OCI-LY3 (cell line): Measurements from ENCODE around the gene SDC1.

Experiments used
- H2AFZ ChIP-seq: fragments of 200-600, 300-600 bp; shearing (Covaris generic); 2 replicates; pipeline ENCODE4 v1.6.0; 2014; ENCODE audit warnings: antibody characterized with exemption, low read depth, low read length
- H3K27ac ChIP-seq: fragments of 200-600, 300-600 bp; sonication (generic); 2 replicates; pipeline ENCODE4 v1.5.1; 2014; ENCODE audit warnings: mild to moderate bottlenecking, low read length, moderate library complexity, mixed read lengths
- H3K27me3 ChIP-seq: fragments of 200-600, 300-600 bp; sonication (generic); 2 replicates; pipeline ENCODE4 v1.6.1; 2014; ENCODE audit warnings: low read depth, low read length, mixed read lengths
- H3K36me3 ChIP-seq: fragments of 200-600, 300-600 bp; sonication (generic); replicated peaks from 2 replicates; pipeline ENCODE3; 2014; ENCODE audit warnings: low read depth, low read length, mixed read lengths
- H3K4me1 ChIP-seq: fragments of 300-600, 200-600 bp; sonication (generic); 2 replicates; pipeline ENCODE4 v1.6.1; 2014; ENCODE audit warnings: low read length, mixed read lengths
- H3K4me2 ChIP-seq: fragments of 200-600, 300-600 bp; sonication (generic); 2 replicates; pipeline ENCODE4 v1.6.1; 2014; ENCODE audit warnings: low read length, mixed read lengths
- H3K4me3 ChIP-seq: fragments of 300-600, 200-600 bp; sonication (generic); 2 replicates; pipeline ENCODE4 v1.5.1; 2014; ENCODE audit warnings: antibody characterized with exemption, mild to moderate bottlenecking, low read length, moderate library complexity
- H3K79me2 ChIP-seq: fragments of 300-600, 200-600 bp; shearing (Covaris generic); 2 replicates; pipeline ENCODE4 v1.6.1; 2014; ENCODE audit warnings: mild to moderate bottlenecking, low read length, mixed read lengths
- H3K9ac ChIP-seq: fragments of 300-600, 200-600 bp; shearing (Covaris generic); 2 replicates; pipeline ENCODE4 v1.6.0; 2014; ENCODE audit warnings: mild to moderate bottlenecking, low read length, moderate library complexity
- H3K9me3 ChIP-seq: fragments of 200-600, 300-600 bp; shearing (Covaris generic); 2 replicates; pipeline ENCODE4 v1.6.1; 2014; ENCODE audit warnings: low read length, mixed read lengths; ENCODE audit not compliant: insufficient read depth
- H4K20me1 ChIP-seq: fragments of 200-600, 300-600 bp; sonication (generic); 2 replicates; pipeline ENCODE4 v1.6.1; 2016; ENCODE audit warnings: low read length, mixed read lengths; ENCODE audit not compliant: insufficient read depth
- EZH2phosphoT487 ChIP-seq: fragments of 200-600 bp; shearing (Covaris generic); IDR thresholded peaks from 2 replicates; pipeline ENCODE4 v1.6.1; 2018; ENCODE audit warnings: antibody characterized with exemption, mixed run types, low read depth
- TF ChIP-seq, protein P1 (sequence below): fragments of 200-600, 300-600 bp; sonication (generic); IDR thresholded peaks from 2 replicates; pipeline ENCODE4 v1.5.1; 2014; ENCODE audit warnings: antibody characterized with exemption, low read length, low read depth

The SDC1 gene

GRCh38 chr2:20225294-20226151, 593 bp upstream of the SDC1 start:
- H3K79me2 ChIP-seq = no peaks in the 10 kb centered on the region
- peak overlapping the region; percentile 90 for H3K4me3 ChIP-seq
- H3K9ac ChIP-seq = peak overlapping the region; percentile 29; the same call in 1 of the 2 replicates
- no peaks in the 10 kb centered on the region for H3K36me3 ChIP-seq
- no peak for TF ChIP-seq EZH2phosphoT487
- TF ChIP-seq, protein P1, sequence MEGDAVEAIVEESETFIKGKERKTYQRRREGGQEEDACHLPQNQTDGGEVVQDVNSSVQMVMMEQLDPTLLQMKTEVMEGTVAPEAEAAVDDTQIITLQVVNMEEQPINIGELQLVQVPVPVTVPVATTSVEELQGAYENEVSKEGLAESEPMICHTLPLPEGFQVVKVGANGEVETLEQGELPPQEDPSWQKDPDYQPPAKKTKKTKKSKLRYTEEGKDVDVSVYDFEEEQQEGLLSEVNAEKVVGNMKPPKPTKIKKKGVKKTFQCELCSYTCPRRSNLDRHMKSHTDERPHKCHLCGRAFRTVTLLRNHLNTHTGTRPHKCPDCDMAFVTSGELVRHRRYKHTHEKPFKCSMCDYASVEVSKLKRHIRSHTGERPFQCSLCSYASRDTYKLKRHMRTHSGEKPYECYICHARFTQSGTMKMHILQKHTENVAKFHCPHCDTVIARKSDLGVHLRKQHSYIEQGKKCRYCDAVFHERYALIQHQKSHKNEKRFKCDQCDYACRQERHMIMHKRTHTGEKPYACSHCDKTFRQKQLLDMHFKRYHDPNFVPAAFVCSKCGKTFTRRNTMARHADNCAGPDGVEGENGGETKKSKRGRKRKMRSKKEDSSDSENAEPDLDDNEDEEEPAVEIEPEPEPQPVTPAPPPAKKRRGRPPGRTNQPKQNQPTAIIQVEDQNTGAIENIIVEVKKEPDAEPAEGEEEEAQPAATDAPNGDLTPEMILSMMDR = peak; percentile 70
- H3K27me3 ChIP-seq = peaks cover 27% of the 10 kb centered on the region
- H3K4me1 ChIP-seq = peaks cover 5% of the 10 kb centered on the region
- peak overlapping the region; percentile 95 for H3K4me2 ChIP-seq
- H3K27ac ChIP-seq = no peak overlapping the region
- no peaks in the 10 kb centered on the region for H3K9me3 ChIP-seq
- no peaks in the 10 kb centered on the region for H4K20me1 ChIP-seq
- H2AFZ ChIP-seq = peak overlapping the region; percentile 71

DNA sequence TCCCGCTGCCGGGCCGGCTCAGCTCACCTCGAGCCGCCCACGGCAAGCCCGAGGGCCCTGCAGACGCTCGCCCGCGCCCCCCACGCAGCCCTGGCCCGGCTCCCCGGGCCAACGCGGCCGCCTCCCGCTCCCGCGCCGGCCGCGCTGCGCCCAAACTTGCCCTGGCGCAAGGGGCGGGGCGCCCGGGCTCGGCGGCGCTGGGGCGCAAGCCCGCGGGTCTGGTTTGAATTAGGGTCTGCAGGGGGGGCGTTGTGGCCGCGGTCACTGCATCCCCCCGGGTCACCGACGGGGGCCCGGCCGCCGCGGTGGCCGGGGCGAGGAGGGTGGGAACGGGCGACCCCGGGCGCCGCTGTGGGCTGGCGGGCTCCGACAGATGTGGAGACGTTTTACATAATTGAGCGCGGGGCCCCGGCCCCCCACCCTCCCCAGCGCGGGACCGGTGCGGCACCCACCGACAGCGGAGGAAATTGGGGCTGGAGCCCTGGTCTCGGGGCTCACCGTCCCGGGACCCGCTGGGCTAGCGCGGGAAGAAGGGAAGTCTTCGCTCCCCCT, 690 bp downstream of the SDC1 start:
- H3K27ac ChIP-seq = no peak overlapping the region

DNA sequence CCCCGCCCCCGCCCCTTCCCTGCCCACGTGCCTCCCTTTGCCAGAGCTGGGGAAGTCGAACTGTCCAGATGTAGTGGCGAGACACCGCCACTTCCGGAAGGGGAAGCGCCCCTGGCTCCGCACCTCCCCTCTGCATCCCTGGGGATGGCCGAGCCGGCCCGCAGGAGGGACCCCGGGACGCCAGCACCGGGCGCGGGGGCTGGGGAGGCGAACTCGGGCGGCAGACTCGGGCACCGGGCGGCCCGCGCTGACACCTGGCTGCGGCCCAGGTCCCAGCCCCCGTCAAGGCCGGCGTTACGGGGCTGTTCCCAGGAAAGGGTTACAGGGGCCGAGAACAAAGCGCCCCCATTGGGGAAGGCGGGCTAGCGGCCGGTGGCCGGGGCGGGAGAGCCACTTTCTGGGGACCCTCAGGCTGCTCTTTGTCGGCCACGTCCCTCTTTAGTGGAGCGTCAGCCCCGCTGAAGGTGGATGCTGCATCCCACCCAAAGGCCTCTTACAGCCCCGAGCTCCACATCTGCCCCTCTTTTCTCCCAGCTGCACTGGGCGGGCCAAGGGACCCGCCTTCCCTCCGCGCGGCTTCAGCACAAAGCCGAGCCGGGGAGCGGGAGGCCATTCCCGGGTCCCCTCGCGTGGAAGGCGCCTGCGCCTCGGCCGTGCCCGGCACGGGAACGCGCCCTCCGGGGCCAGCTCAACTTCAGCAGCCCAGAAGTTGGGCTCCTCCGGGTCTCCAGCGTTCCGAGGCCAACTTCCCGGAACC, 1.3 kb downstream of the SDC1 start:
- no peaks in the 10 kb centered on the region for H3K79me2 ChIP-seq
- H3K27me3 ChIP-seq = peaks cover 27% of the 10 kb centered on the region
- peak overlapping the region; percentile 68 for H3K9ac ChIP-seq
- no peaks in the 10 kb centered on the region for H3K36me3 ChIP-seq
- H3K27ac ChIP-seq = no peak overlapping the region
- H2AFZ ChIP-seq = peak overlapping the region; percentile 93
- H3K4me1 ChIP-seq = peaks cover 8% of the 10 kb centered on the region
- TF ChIP-seq, protein P1 = peak; percentile 14; the same call in 1 of the 2 replicates
- no peak for TF ChIP-seq EZH2phosphoT487
- no peaks in the 10 kb centered on the region for H3K9me3 ChIP-seq
- no peaks in the 10 kb centered on the region for H4K20me1 ChIP-seq
- H3K4me3 ChIP-seq = peak overlapping the region; percentile 90
- H3K4me2 ChIP-seq = peak overlapping the region; percentile 95

More for the DNA sequence above, 690 bp downstream of the SDC1 start:
- peaks cover 8% of the 10 kb centered on the region for H3K4me1 ChIP-seq
- peak overlapping the region; percentile 93 for H2AFZ ChIP-seq
- no peaks in the 10 kb centered on the region for H3K9me3 ChIP-seq
- TF ChIP-seq EZH2phosphoT487 = no peak
- no peaks in the 10 kb centered on the region for H4K20me1 ChIP-seq
- peaks cover 27% of the 10 kb centered on the region for H3K27me3 ChIP-seq
- peak overlapping the region; percentile 68 for H3K9ac ChIP-seq
- H3K4me3 ChIP-seq = peak overlapping the region; percentile 90
- no peaks in the 10 kb centered on the region for H3K36me3 ChIP-seq
- peak overlapping the region; percentile 95 for H3K4me2 ChIP-seq
- H3K79me2 ChIP-seq = no peaks in the 10 kb centered on the region

GRCh38 chr2:20222769-20223406, 2.0 kb downstream of the SDC1 start:
- no peaks in the 10 kb centered on the region for H3K36me3 ChIP-seq
- H4K20me1 ChIP-seq = no peaks in the 10 kb centered on the region
- H3K27me3 ChIP-seq = peaks cover 26% of the 10 kb centered on the region
- peaks cover 8% of the 10 kb centered on the region for H3K4me1 ChIP-seq
- H3K4me3 ChIP-seq = peak overlapping the region; percentile 90
- peak overlapping the region; percentile 68; the same call in 1 of the 2 replicates for H3K9ac ChIP-seq
- H3K27ac ChIP-seq = no peak overlapping the region
- TF ChIP-seq, protein P1 = no peak
- no peak for TF ChIP-seq EZH2phosphoT487
- peak overlapping the region; percentile 95 for H3K4me2 ChIP-seq
- no peaks in the 10 kb centered on the region for H3K79me2 ChIP-seq
- H2AFZ ChIP-seq = peak overlapping the region; percentile 93; the same call in 1 of the 2 replicates
- no peaks in the 10 kb centered on the region for H3K9me3 ChIP-seq
